Posterior cingulate gyrus (tissue), 11 donors: ENCODE results near the gene CPVL.
A peak's percentile ranks its signal among the peaks of the same experiment; 100 is the strongest.

ENCODE experiments used
- DNase-seq, 10 donors: peaks; one replicate each; pipeline versions ENCODE4 v3.0.0 to v3.0.0-alpha.2; 2020 to 2021; ENCODE audit warnings: mixed read lengths in 3 of 10
- intact Hi-C: fragments of 100-400 bp; cut with DNase I; formaldehyde crosslinking; loops from one replicate; pipeline ENCODE4 v1.15.1; 2023

Gene CPVL

DNA sequence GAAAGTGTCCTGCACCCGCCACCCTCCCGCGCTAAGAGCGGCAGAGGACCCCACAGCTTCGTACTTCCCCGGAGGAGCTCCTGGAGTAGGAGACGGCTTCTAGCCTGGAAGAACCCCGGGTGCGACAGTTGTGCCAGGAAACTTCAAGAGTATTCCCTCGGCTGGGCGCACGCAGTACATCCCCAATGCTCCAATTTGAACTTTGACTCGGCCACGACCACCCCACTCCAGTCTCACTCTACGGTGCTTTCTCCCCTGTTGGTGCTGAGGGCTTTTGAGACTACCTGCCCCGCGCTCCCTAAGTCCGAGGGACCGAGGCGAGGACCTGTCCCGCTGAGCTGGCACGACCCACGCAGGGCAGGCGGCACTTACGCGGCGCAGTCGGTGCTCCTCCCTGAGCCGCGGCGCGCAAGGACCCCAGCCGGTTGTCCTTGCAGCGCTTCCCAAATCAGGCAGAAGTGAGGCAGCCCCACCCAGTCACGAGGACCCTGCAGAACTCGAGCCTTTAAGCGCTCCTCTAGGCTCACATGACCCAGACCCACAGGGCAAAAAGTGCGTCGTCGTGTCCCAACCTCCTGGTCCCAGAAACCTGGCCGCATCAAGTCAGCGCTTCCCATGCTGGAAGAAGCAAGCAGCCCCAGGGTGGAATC is at the start of gene CPVL:
CPVL (minus strand) TSS at position 481 of the 650 bp plus-strand sequence. CDS start 25,476 bp downstream, outside the sequence.
- intact Hi-C loops: no loop called here
- peak in 8 of 10 donors; percentile 17 to 88 (median 38) for DNase-seq

- intact Hi-C loops: loop anchor here (5.0 kb wide), 1 partner anchor 77 kb away; no protein-coding TSS in a partner anchor
- DNase-seq: peak; percentile 40 to 94 (median 62)
Measured at GRCh38 chr7:29194594-29195427, 48.5 kb upstream of the CPVL start, which contains the start of gene CHN2. CHN2 (plus strand) TSS chr7:29194775.

DNA sequence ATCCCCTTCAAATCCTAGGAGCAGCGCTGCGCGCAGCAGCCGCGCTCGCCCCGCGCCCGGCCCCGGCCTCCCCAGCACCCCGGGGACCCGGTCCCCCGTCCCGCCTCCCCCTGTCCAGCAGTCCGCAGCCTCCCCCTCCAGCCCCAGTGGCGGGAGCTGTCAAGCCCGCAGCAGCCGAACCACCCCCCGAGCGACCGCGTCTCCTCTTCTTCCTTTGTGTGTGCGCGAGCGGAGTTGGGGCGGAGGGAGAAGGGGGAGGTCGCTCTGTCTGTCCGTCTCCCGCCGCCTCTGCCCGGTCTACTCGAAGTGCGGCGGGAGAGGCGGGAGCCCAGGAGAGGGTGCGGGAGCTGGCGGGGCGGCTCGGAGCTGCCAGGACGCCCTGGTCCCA is 47.9 kb upstream of the CPVL start:
- intact Hi-C loops: no loop called here
- DNase-seq: peak in 7 of 10 donors; percentile 12 to 75 (median 20)

- intact Hi-C loops: no loop called here
- no peak for DNase-seq
Measured at GRCh38 chr7:29193316-29194205, 47.2 kb upstream of the CPVL start.

DNA sequence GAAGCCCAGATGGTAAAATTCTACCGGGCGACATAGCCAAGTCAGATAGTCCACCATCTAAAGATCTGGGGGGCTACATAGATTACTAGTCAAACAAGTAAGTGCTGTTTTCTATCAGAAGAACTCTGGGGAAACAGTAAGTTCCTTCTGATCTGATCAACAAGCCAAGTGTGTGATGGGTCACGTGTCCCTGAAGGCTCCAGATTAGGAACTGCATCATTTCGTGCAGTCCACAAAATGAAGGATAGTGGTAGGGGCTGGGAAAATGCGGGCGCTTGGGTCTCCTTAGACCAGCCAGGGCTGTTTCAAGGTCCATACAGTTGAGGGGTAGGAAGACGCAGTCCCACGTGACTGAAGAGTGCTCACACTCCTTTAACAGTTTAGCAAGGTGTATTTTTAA is 46.5 kb upstream of the CPVL start:
- no peak for DNase-seq
- intact Hi-C loops: no loop called here

DNA sequence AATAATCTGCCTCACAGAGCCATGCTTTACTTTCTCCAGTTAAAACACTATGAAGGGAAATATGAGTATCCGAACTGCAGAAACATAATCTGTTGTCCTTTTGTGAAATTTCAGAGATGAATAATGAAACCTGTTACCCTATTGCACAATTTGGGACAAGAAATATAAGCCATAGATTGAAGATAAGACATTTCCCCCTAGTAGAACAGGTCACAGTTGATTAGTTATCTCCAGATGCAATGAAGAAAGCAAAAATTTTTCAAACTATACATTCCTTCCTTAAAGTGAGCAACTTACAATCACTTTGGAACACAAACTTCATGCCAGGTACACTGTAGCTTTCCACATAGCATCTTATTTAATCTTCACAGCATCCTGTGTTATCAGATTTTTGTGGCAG is 46.0 kb upstream of the CPVL start:
- intact Hi-C loops: no loop called here
- DNase-seq: no peak

DNA sequence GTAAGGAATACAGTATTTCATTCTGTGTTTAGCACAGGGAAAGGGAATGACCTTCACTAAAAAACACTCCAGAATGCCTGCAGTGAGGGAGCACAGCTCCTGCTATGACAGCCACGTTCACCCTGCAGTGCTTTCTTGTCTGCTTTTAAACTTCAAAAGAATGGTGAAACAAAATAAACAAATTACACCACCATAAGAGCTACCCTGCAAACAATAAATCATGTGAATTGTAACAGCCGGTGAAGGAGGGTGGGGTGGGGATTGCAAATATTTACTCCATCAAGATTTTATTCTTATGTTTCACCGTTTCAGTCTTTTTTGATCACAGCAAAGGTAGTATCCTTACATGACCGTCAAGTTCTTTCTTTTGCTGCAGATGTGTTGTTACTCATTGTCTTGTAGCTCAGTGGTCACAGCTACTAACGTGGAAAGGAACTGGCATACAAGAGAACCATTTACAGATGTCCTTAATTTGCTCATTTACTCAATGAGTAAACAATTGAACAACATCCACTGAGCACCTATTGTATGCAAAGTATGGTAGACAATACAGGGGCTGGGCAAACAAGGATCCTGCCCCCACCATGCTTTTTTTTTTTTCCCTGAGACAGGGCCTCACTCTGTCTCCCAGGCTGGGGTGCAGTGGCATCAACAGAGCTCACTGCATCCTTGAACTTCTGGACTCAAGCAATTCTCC is 44.2 kb upstream of the CPVL start:
- DNase-seq: no peak
- intact Hi-C loops: loop anchor here (2.0 kb wide), 1 partner anchor 218 kb away; no protein-coding TSS in a partner anchor

DNA sequence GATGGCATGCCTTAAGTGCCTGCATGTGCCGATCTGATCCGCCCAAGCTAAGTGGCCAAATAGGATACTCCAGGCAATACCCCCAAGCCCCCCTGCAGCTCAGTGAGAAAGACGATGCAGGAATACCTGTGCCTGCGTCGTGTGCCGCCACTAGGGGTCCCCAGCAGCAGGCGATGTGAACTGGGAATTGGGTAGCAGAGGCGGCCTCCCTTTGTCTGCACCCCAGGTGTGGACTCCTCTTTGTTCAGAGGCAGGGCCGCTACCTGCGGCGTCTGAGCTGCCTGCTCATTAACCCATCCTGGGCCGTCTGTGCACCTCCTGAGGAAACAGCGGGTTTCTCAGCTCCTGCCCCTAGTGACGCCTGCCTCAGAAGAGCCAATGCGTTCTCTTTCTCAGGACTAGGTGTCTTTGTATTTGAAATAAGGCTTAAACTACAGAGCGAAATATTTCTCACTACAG is 43.4 kb upstream of the CPVL start:
- intact Hi-C loops: loop anchor here (2.0 to 5.0 kb wide), 3 partner anchors 155 to 267 kb away; no protein-coding TSS in a partner anchor

GRCh38 chr7:29185613-29186012 is 39.3 kb upstream of the CPVL start:
- intact Hi-C loops: loop anchor here (5.0 kb wide), 1 partner anchor 263 kb away; no protein-coding TSS in a partner anchor

More for the DNA sequence above, 43.4 kb upstream of the CPVL start:
- DNase-seq: peak; percentile 49 to 94 (median 72)

DNA sequence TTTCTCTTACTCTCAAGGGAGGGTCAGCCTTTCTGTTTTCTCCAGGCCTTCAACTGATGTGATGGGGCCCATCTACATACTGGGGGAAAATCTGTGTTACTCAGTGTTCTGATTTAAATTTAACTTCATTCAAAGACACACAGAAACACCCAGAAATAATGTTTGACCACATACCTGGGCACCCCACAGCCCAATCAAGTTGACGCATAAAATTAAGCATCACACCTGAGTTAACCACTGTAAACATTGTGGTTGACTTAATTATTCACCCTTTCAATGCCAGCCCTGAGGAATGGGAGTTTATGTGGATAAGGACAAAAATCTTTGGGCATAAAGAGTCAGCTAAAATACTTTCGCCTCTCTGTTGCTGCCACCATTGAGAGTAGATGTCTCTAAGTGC is 38.3 kb upstream of the CPVL start:
- intact Hi-C loops: no loop called here
- no peak for DNase-seq

More at GRCh38 chr7:29185613-29186012, 39.3 kb upstream of the CPVL start:
- no peak for DNase-seq

GRCh38 chr7:29179115-29179514 is 32.8 kb upstream of the CPVL start:
- intact Hi-C loops: no loop called here
- DNase-seq: no peak

DNA sequence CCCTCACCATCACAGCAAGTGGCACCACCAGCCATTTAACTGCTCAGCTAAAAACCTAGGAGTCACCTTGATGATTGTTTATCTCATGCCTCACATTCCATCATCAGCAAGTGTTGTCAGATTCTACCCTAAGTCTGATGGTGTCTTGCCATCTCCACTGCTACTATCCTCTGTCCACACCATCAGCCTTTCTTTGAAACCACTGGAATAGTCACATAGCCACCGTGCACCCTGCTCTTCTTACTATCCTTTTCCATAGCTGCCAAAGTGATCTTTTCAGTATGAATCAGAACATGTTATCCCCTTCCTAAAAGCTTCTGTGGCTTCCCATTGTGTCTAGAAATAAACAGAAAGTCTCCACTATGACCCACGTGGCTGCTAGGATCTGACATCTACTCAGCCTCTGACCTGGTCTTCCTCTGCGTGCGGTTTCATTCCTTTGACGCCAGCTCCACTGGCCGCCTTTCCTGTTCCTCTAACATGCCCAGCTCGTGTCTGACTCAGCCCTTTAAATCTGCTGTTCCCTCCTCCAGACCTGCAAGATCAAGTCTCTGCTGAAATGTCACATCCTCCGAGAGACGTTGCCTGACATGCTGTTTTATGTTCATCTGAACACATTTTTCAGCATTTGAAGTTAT is 31.7 kb upstream of the CPVL start:
- peak in 6 of 10 donors; percentile 16 to 90 (median 31) for DNase-seq

DNA sequence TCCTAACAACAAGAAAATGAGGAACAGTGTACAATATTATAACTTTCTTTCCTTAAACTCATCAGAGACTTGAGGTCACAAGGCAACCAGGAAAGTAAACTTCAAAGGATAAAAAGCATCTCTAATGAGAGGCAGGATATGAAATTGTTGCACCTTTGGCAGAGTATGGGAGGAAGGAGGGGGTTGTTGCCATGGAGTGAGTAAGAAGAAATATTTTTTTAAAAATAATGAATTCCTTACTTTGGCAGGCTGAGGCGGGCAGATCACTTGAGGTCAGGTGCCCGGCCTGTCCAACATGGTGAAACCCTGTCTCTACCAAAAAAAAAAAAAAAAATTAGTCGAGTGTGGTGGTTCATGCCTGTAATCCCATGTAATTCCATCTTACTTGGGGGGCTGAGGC is 27.1 kb upstream of the CPVL start:
- no peak for DNase-seq
- intact Hi-C loops: no loop called here

More for the DNA sequence above, 31.7 kb upstream of the CPVL start:
- intact Hi-C loops: no loop called here

- intact Hi-C loops: no loop called here
- DNase-seq: no peak
Measured at GRCh38 chr7:29170781-29171180, 24.4 kb upstream of the CPVL start.

DNA sequence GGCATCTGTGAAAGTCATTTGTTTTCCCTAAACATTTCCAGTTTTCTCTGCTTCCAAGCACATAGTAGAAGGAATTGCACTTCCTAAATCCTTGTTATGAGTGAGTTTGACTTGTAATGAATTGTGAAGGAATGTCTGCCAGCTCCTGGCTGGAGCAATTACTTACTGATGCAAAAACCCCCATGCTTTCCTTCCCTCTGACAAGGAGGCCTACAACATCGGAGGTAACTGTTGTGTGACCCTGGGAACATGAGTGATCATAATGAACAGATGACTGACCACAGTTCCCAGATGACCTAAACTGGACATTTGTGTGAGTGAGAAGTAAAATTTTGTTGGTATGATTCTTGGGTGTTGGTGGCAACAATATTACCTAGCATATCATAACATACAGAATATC is 21.4 kb upstream of the CPVL start:
- no peak for DNase-seq
- intact Hi-C loops: no loop called here

GRCh38 chr7:29163854-29164253 is 17.5 kb upstream of the CPVL start:
- intact Hi-C loops: no loop called here

GRCh38 chr7:29162577-29162976 is 16.2 kb upstream of the CPVL start:
- DNase-seq: no peak
- intact Hi-C loops: no loop called here

More at GRCh38 chr7:29163854-29164253, 17.5 kb upstream of the CPVL start:
- no peak for DNase-seq

DNA sequence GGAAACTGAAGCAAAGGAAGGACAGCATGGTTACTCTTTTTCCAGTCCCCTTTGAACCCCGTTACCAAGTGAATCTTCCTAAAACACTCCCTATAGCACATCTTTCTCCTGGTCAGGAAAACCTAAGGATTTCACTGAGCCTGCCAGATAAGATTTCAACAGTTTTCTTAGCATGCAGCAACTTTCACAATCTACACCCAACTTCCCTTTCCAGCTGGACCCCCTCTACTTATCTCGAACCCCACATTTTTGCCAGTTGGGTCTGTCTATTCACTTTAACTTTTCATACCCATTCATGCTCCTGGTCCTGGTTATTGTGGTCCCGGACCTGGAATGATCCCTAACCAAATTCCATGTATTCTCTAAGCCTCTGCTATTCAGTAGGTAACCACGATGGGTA is 14.9 kb upstream of the CPVL start:
- no peak for DNase-seq
- intact Hi-C loops: no loop called here

- intact Hi-C loops: no loop called here
- DNase-seq: no peak
Measured at GRCh38 chr7:29160080-29160479, 13.7 kb upstream of the CPVL start.
